ENCODE results near the gene KIF5A. TPM values are rescaled to one million over a fixed set of nuclear protein-coding genes. Genes with fewer than 3 reads are reported as not detected.
A peak's percentile ranks its signal among the peaks of the same experiment; 100 is the strongest.

KIF5A gene
- total RNA-seq, 2 experiments from 2014 or later = 1.3 to 1.4 TPM

GRCh38 chr12:57526477-57527126 is 23.2 kb upstream of the KIF5A start:
- peaks cover 38% of the 10 kb centered on the region for H3K36me3 Mint-ChIP-seq (ENCODE audit: low read depth)
- ATAC-seq = no peak

GRCh38 chr12:57527184-57527583 is 22.7 kb upstream of the KIF5A start:
- Mint-ChIP-seq H3K4me1 (peaks cover 24% of the 10 kb centered on the region), H3K36me3 (ENCODE audit: low read depth) (peaks cover 43% of the 10 kb centered on the region), H3K4me3 (no peak overlapping the region), H3K27me3 (no peaks in the 10 kb centered on the region), H3K27ac (peak overlapping the region; percentile 47), H3K9me3 (ENCODE audit: low read depth) (no peaks in the 10 kb centered on the region)
- DNase-seq = no peak
- ChIA-PET POLR2A (no interaction called here), CTCF (no interaction called here)
- ATAC-seq = no peak
- intact Hi-C loops (cut with DNase I, micrococcal nuclease) = no loop called here

More at GRCh38 chr12:57526477-57527126, 23.2 kb upstream of the KIF5A start:
- Mint-ChIP-seq H3K9me3 (ENCODE audit: low read depth) (no peaks in the 10 kb centered on the region), H3K27ac (no peak overlapping the region), H3K27me3 (no peaks in the 10 kb centered on the region), H3K4me1 (peaks cover 30% of the 10 kb centered on the region), H3K4me3 (no peak overlapping the region)
- POLR2A ChIA-PET = interaction anchor here (0.8 to 0.9 kb wide), 2 partner anchors 12 to 20 kb away, joined by 3 to 5 read pairs; no protein-coding TSS in a partner anchor
- CTCF ChIA-PET = interaction anchor here (1.4 kb wide), 1 partner anchor 8 kb away, joined by 4 read pairs; no protein-coding TSS in a partner anchor
- intact Hi-C loops (cut with DNase I, micrococcal nuclease) = no loop called here
- DNase-seq = no peak

GRCh38 chr12:57528176-57528575 is 21.7 kb upstream of the KIF5A start:
- Mint-ChIP-seq H3K36me3 (ENCODE audit: low read depth) (peaks cover 53% of the 10 kb centered on the region), H3K4me3 (no peak overlapping the region), H3K27ac (no peak overlapping the region), H3K4me1 (peaks cover 23% of the 10 kb centered on the region), H3K27me3 (no peaks in the 10 kb centered on the region), H3K9me3 (ENCODE audit: low read depth) (no peaks in the 10 kb centered on the region)
- DNase-seq (no peak), ATAC-seq (no peak)
- ChIA-PET POLR2A (no interaction called here), CTCF (interaction anchor here (0.6 kb wide), 1 partner anchor 57 kb away, joined by 4 read pairs; no protein-coding TSS in a partner anchor)
- intact Hi-C loops (cut with DNase I, micrococcal nuclease) = no loop called here

GRCh38 chr12:57528831-57529555 is 20.9 kb upstream of the KIF5A start:
- Mint-ChIP-seq H3K27me3 (no peaks in the 10 kb centered on the region), H3K9me3 (ENCODE audit: low read depth) (no peaks in the 10 kb centered on the region), H3K27ac (no peak overlapping the region), H3K4me3 (no peak overlapping the region), H3K36me3 (ENCODE audit: low read depth) (peaks cover 51% of the 10 kb centered on the region), H3K4me1 (peaks cover 15% of the 10 kb centered on the region)
- no peak for DNase-seq
- intact Hi-C loops (cut with DNase I, micrococcal nuclease) = no loop called here
- ChIA-PET CTCF (no interaction called here), POLR2A (interaction anchor here (0.8 kb wide), 1 partner anchor 27 kb away, joined by 4 read pairs; no protein-coding TSS in a partner anchor)
- no peak for ATAC-seq

GRCh38 chr12:57529831-57530230 is 20.0 kb upstream of the KIF5A start:
- Mint-ChIP-seq H3K4me1 (peaks cover 8% of the 10 kb centered on the region), H3K9me3 (ENCODE audit: low read depth) (no peaks in the 10 kb centered on the region), H3K27me3 (no peaks in the 10 kb centered on the region), H3K36me3 (ENCODE audit: low read depth) (peaks cover 47% of the 10 kb centered on the region), H3K4me3 (no peak overlapping the region), H3K27ac (no peak overlapping the region)
- POLR2A ChIA-PET = interaction anchor here (2.0 kb wide), 1 partner anchor 17 kb away, joined by 4 read pairs; the partner anchor contains the start of gene DCTN2
- CTCF ChIA-PET = no interaction called here
- no peak for ATAC-seq
- DNase-seq = no peak
- intact Hi-C loops (cut with DNase I, micrococcal nuclease) = no loop called here

GRCh38 chr12:57530396-57531142 is 19.3 kb upstream of the KIF5A start:
- H3K9me3 Mint-ChIP-seq (ENCODE audit: low read depth) = no peaks in the 10 kb centered on the region
- H3K4me3 Mint-ChIP-seq = no peak overlapping the region
- CTCF ChIA-PET = interaction anchor here (0.7 kb wide), 2 partner anchors 8 to 56 kb away, joined by 3 read pairs; no protein-coding TSS in a partner anchor
- no peak overlapping the region for H3K27ac Mint-ChIP-seq
- no peaks in the 10 kb centered on the region for H3K27me3 Mint-ChIP-seq
- POLR2A ChIA-PET = interaction anchor here (0.5 to 2.0 kb wide), 2 partner anchors 17 to 28 kb away, joined by 3 to 4 read pairs; partner anchors contain the start of gene DCTN2
- peaks cover 52% of the 10 kb centered on the region for H3K36me3 Mint-ChIP-seq (ENCODE audit: low read depth)
- no peak for DNase-seq
- no peak for ATAC-seq
- intact Hi-C loops (cut with DNase I, micrococcal nuclease) = no loop called here
- peaks cover 2% of the 10 kb centered on the region for H3K4me1 Mint-ChIP-seq

- DNase-seq = no peak
- H3K27me3 Mint-ChIP-seq = no peaks in the 10 kb centered on the region
- ATAC-seq = no peak
- intact Hi-C loops (cut with DNase I, micrococcal nuclease) = no loop called here
- H3K36me3 Mint-ChIP-seq (ENCODE audit: low read depth) = peaks cover 53% of the 10 kb centered on the region
- H3K4me3 Mint-ChIP-seq = no peak overlapping the region
- ChIA-PET CTCF (interaction anchor here (0.6 to 0.9 kb wide), 3 partner anchors 30 to 199 kb away, joined by 3 to 4 read pairs (median 3); no protein-coding TSS in a partner anchor), POLR2A (interaction anchor here (0.7 to 2.0 kb wide), 2 partner anchors 15 to 56 kb away, joined by 4 to 13 read pairs; partner anchors contain the start of gene DCTN2)
- H3K27ac Mint-ChIP-seq = peak overlapping the region; percentile 19
- no peaks in the 10 kb centered on the region for H3K4me1 Mint-ChIP-seq
- no peaks in the 10 kb centered on the region for H3K9me3 Mint-ChIP-seq (ENCODE audit: low read depth)
Measured at GRCh38 chr12:57531836-57532235, 18.0 kb upstream of the KIF5A start.

GRCh38 chr12:57533108-57533507 is 16.7 kb upstream of the KIF5A start:
- CTCF ChIA-PET = interaction anchor here (0.8 to 1.4 kb wide), 2 partner anchors 9 to 19 kb away, joined by 3 to 6 read pairs; no protein-coding TSS in a partner anchor
- POLR2A ChIA-PET = no interaction called here
- peaks cover 52% of the 10 kb centered on the region for H3K36me3 Mint-ChIP-seq (ENCODE audit: low read depth)
- intact Hi-C loops (cut with DNase I, micrococcal nuclease) = no loop called here
- H3K9me3 Mint-ChIP-seq (ENCODE audit: low read depth) = no peaks in the 10 kb centered on the region
- H3K27me3 Mint-ChIP-seq = no peaks in the 10 kb centered on the region
- H3K4me1 Mint-ChIP-seq = peaks cover under 1% of the 10 kb centered on the region
- DNase-seq (no peak), ATAC-seq (no peak)
- H3K27ac Mint-ChIP-seq = no peak overlapping the region
- no peak overlapping the region for H3K4me3 Mint-ChIP-seq

- Mint-ChIP-seq H3K27ac (no peak overlapping the region), H3K4me3 (no peak overlapping the region)
Measured at GRCh38 chr12:57534250-57534649, 15.6 kb upstream of the KIF5A start.

GRCh38 chr12:57534991-57535543 is 14.8 kb upstream of the KIF5A start:
- Mint-ChIP-seq H3K4me3 (no peak overlapping the region), H3K27me3 (no peaks in the 10 kb centered on the region), H3K27ac (no peak overlapping the region), H3K9me3 (ENCODE audit: low read depth) (no peaks in the 10 kb centered on the region), H3K4me1 (peaks cover 2% of the 10 kb centered on the region), H3K36me3 (ENCODE audit: low read depth) (peaks cover 41% of the 10 kb centered on the region)
- CTCF ChIA-PET = interaction anchor here (0.6 to 1.4 kb wide), 2 partner anchors 12 to 86 kb away, joined by 3 to 5 read pairs; no protein-coding TSS in a partner anchor
- DNase-seq (no peak), ATAC-seq (no peak)
- POLR2A ChIA-PET = no interaction called here
- intact Hi-C loops (cut with DNase I, micrococcal nuclease) = no loop called here

More at GRCh38 chr12:57534250-57534649, 15.6 kb upstream of the KIF5A start:
- POLR2A ChIA-PET = interaction anchor here (0.7 kb wide), 1 partner anchor 17 kb away, joined by 3 read pairs; no protein-coding TSS in a partner anchor
- CTCF ChIA-PET = interaction anchor here (0.7 to 1.4 kb wide), 3 partner anchors 8 to 104 kb away, joined by 3 to 5 read pairs (median 4); no protein-coding TSS in a partner anchor
- ATAC-seq (no peak), DNase-seq (no peak)
- no peaks in the 10 kb centered on the region for H3K27me3 Mint-ChIP-seq
- intact Hi-C loops (cut with DNase I, micrococcal nuclease) = no loop called here
- H3K9me3 Mint-ChIP-seq (ENCODE audit: low read depth) = no peaks in the 10 kb centered on the region
- H3K36me3 Mint-ChIP-seq (ENCODE audit: low read depth) = peaks cover 48% of the 10 kb centered on the region
- H3K4me1 Mint-ChIP-seq = peaks cover 2% of the 10 kb centered on the region

Data from activated CD4-positive, alpha-beta T cell treated with anti-CD3 and anti-CD28 coated beads for 36 hours (primary cell).